Metanephros (tissue), 2 donors: ENCODE results near the gene AMY1B. TPM values are rescaled to one million over a fixed set of nuclear protein-coding genes. Genes with fewer than 3 reads are reported as not detected.

Experiments
- small RNA-seq: library from RNA; depleted of rRNA; stranded (forward); fragments of <200 nt; gene quantifications from one replicate; pipeline ENCODE3, GENCODE V24; 2014; ENCODE audit warnings: low replicate concordance
- total RNA-seq: library from RNA; depleted of rRNA; stranded (reverse); fragments of >200 nt; gene quantifications from one replicate; pipeline ENCODE4 v1.2.3, GENCODE V29; 2014

The AMY1B gene
- total RNA-seq: not detected

DNA sequence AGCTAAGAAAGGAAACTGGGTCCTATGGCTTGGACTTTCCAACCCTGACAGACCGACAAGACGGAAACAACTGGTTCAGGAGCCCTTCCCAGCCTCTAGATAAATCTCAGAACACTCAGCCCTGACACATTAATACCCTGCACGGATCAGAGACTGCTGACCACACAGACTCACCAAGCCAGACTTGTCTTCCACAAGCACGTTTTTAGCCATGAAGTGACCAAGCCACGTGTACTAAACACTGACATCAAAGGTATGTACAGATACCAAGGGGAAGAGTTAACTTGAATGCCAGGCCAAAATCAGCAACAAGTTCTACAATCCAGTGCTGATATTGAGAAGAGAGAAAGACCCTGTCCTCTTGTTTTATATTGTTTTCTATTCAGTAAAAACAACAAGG, at the start of gene AMY1B:
Gene AMY1B, minus strand, starts transcription at position 101 of the 400 bp plus-strand sequence. CDS start 571 bp downstream, outside the sequence.

DNA sequence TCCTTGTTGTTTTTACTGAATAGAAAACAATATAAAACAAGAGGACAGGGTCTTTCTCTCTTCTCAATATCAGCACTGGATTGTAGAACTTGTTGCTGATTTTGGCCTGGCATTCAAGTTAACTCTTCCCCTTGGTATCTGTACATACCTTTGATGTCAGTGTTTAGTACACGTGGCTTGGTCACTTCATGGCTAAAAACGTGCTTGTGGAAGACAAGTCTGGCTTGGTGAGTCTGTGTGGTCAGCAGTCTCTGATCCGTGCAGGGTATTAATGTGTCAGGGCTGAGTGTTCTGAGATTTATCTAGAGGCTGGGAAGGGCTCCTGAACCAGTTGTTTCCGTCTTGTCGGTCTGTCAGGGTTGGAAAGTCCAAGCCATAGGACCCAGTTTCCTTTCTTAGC, 40.5 kb downstream of the AMY1B start, which contains the start of gene AMY1A:
Gene AMY1A, plus strand, starts transcription at position 301 of the 400 bp plus-strand sequence. CDS start 571 bp downstream, outside the sequence.

Small RNA genes lying within 50 kb of the gene (small RNA-seq; reads per million reads assigned to genes)
- gene AC105272.1: not detected

Other genes with a start within 250 kb of the AMY1B start
- 29.0 TPM for gene RNPC3, start 170.5 kb downstream of the AMY1B start, total RNA-seq
- gene AMY2B, start 124.6 kb downstream of the AMY1B start, total RNA-seq: 30.7 TPM
- not detected for gene AMY2A, start 78.8 kb downstream of the AMY1B start, total RNA-seq
- gene AMY1A, start 40.5 kb downstream of the AMY1B start, total RNA-seq: not detected
- not detected for gene AMY1C, start 53.7 kb upstream of the AMY1B start, total RNA-seq